HepG2 (cell line): ENCODE results near the gene TPRX1. TPM values are rescaled to one million over a fixed set of nuclear protein-coding genes. Genes with fewer than 3 reads are reported as not detected.

Experiments
- ATF1 ChIP-seq: IDR thresholded peaks from 2 replicates; pipeline ENCODE4 v1.6.1; 2016; ENCODE audit warnings: mild to moderate bottlenecking, control low read depth
- CBX1 ChIP-seq: IDR thresholded peaks from one replicate; pipeline ENCODE4 v1.6.1; 2016; ENCODE audit warnings: antibody characterized with exemption, low read depth
- FOXA3 ChIP-seq: IDR thresholded peaks from 2 replicates; pipeline ENCODE4 v1.6.1; 2016; ENCODE audit warnings: missing genetic modification reagents, missing compliant biosample characterization
- GATAD1 ChIP-seq: IDR thresholded peaks from 2 replicates; pipeline ENCODE4 v1.6.1; 2016; ENCODE audit warnings: missing genetic modification reagents, missing compliant biosample characterization
- JUN ChIP-seq: sonication (generic); formaldehyde crosslinking; IDR thresholded peaks from 2 replicates; pipeline ENCODE4 v1.4.0; 2020; ENCODE audit warnings: mild to moderate bottlenecking, missing genetic modification reagents
- KLF9 ChIP-seq: IDR thresholded peaks from 2 replicates; pipeline ENCODE4 v1.6.1; 2016; ENCODE audit warnings: low read depth
- NFE2L2 ChIP-seq: fragments of 150-350 bp; IDR thresholded peaks from 2 replicates; pipeline ENCODE4 v1.6.1; 2014; ENCODE audit warnings: low read length
- SETDB1 ChIP-seq: sonication (generic); formaldehyde crosslinking; IDR thresholded peaks from 2 replicates; pipeline ENCODE4 v1.5.1; 2020; ENCODE audit warnings: missing genetic modification reagents, mild to moderate bottlenecking, borderline replicate concordance
- TAF1 ChIP-seq: sonication (generic); formaldehyde crosslinking; IDR thresholded peaks from 2 replicates; pipeline ENCODE4 v1.4.0; 2020; ENCODE audit warnings: missing genetic modification reagents
- TGIF2 ChIP-seq: IDR thresholded peaks from 2 replicates; pipeline ENCODE4 v1.6.1; 2016; ENCODE audit warnings: control low read depth, missing compliant biosample characterization
- TRIM24 ChIP-seq: sonication (generic); formaldehyde crosslinking; IDR thresholded peaks from 2 replicates; pipeline ENCODE4 v1.8.0; 2022; ENCODE audit warnings: mild to moderate bottlenecking, missing genetic modification reagents
- ZBTB3 ChIP-seq: sonication (generic); formaldehyde crosslinking; IDR thresholded peaks from 2 replicates; pipeline ENCODE4 v1.4.0; 2020; ENCODE audit warnings: low read depth, mild to moderate bottlenecking, moderate library complexity, missing genetic modification reagents, borderline replicate concordance
- ZFP82 ChIP-seq: sonication (generic); formaldehyde crosslinking; IDR thresholded peaks from 2 replicates; pipeline ENCODE4 v1.5.1; 2020; ENCODE audit warnings: mild to moderate bottlenecking, missing genetic modification reagents, borderline replicate concordance
- ZNF12 ChIP-seq: sonication (generic); formaldehyde crosslinking; IDR thresholded peaks from 2 replicates; pipeline ENCODE4 v1.5.0; 2020; ENCODE audit warnings: missing genetic modification reagents
- ZSCAN20 ChIP-seq: sonication (generic); formaldehyde crosslinking; IDR thresholded peaks from 2 replicates; pipeline ENCODE4 v1.4.0; 2020; ENCODE audit warnings: missing genetic modification reagents, mild to moderate bottlenecking, borderline replicate concordance
- polyA plus RNA-seq, 8 experiments: library from polyadenylated mRNA; depleted of rRNA in 3 of 8; stranded (reverse) in 7 of 8; unstranded in 1 of 8; fragments of >200 nt; fragmentation: Illumina TruSeq in 4 of 8; extraction: Trizol in 4 of 8; gene quantifications; 2 replicates each; pipeline versions ENCODE4 v1.2.1 to v1.2.3, GENCODE V29; 2011 to 2016; ENCODE audit warnings: low read depth in 4 of 8, missing spikeins in 1 of 8, mixed read lengths in 1 of 8; ENCODE audit not compliant: insufficient read depth in 1 of 8
- total RNA-seq, 5 experiments: library from RNA; depleted of rRNA; stranded (reverse); fragments of >200 nt; fragmentation: Illumina TruSeq; extraction: Trizol; gene quantifications; 2 replicates each; pipeline ENCODE4 v1.2.3, GENCODE V29; 2016; ENCODE audit warnings: low read depth in 1 of 5
- TF ChIP-seq, protein P1 (sequence below): sonication (generic); formaldehyde crosslinking; IDR thresholded peaks from 2 replicates; pipeline ENCODE4 v1.5.0; 2020; ENCODE audit warnings: mild to moderate bottlenecking, missing genetic modification reagents
- TF ChIP-seq, protein P2 (sequence below): sonication (generic); formaldehyde crosslinking; IDR thresholded peaks from 2 replicates; pipeline ENCODE4 v1.5.0; 2020; ENCODE audit warnings: missing genetic modification reagents, mild to moderate bottlenecking, borderline replicate concordance
- TF ChIP-seq, protein P3 (sequence below): sonication (generic); formaldehyde crosslinking; IDR thresholded peaks from 2 replicates; pipeline ENCODE4 v1.4.0; 2020; ENCODE audit warnings: mild to moderate bottlenecking, missing genetic modification reagents
- TF ChIP-seq, protein P4 (sequence below), 2 experiments: sonication (generic) in 1 of 2; formaldehyde crosslinking in 1 of 2; IDR thresholded peaks; 2 replicates each; pipeline versions ENCODE4 v1.6.1 to v1.9.0; 2014 to 2022; ENCODE audit warnings: antibody characterized with exemption in 1 of 2, borderline replicate concordance in 1 of 2, inconsistent platforms in 1 of 2, low read depth in 1 of 2, missing genetic modification reagents in 1 of 2

TPRX1 gene
- total and polyA plus RNA-seq, 2 of the 13 experiments (the other 11 are each of a cell fraction or from before 2014, with no cell fraction given) = not detected

DNA sequence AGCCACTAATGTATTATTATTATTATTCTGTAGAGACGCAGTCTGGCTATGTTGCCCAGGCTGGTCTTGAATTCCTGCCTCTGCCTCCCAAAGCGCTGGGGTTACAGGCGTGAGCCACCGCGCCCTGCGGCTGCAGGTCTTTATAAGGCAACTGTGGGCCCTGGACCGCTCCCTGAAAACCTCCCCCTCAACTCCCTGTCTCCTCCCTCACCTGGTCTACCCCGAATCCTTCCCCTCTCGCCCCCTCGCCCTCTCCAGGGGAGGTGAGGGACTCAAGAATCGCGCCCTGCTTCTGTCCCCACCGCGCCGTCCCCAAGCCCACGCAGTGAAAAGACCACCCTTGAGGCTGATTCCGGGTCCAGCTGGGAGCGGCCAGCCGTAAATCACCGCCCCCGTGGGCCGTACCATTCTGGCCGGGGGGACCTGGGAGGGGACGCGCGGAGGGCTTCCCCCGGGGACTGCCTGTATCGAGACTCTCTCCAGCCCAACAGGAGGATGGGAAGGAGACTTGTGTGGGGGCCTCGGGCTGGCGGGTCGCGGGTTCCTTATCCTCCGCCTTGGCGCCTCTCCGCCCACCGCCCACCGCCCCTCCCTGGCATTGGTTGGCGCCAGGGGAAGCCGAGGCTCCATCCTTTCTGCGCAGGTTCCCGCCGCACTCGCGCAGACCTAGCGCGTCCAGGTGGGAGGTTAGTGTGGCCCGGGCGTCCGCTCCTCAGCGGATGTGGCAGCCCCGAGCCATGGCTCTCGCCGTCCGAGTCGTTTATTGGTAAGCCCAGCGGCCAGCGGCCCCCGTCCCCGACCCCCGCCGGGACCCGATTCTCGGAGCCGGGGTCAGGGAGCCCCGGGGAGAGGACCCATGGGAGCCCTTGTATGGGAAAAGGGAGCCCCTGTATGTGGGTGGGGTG is 26.1 kb downstream of the TPRX1 start, which contains the start of gene SELENOW (continued):
- TF ChIP-seq, protein P1, sequence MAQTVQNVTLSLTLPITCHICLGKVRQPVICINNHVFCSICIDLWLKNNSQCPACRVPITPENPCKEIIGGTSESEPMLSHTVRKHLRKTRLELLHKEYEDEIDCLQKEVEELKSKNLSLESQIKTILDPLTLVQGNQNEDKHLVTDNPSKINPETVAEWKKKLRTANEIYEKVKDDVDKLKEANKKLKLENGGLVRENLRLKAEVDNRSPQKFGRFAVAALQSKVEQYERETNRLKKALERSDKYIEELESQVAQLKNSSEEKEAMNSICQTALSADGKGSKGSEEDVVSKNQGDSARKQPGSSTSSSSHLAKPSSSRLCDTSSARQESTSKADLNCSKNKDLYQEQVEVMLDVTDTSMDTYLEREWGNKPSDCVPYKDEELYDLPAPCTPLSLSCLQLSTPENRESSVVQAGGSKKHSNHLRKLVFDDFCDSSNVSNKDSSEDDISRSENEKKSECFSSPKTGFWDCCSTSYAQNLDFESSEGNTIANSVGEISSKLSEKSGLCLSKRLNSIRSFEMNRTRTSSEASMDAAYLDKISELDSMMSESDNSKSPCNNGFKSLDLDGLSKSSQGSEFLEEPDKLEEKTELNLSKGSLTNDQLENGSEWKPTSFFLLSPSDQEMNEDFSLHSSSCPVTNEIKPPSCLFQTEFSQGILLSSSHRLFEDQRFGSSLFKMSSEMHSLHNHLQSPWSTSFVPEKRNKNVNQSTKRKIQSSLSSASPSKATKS (CRISPR knock-in tag) = 0 out of 2 replicates have a peak, but pooled peaks have one; percentile 32
- TF ChIP-seq ZFP82 (CRISPR knock-in tag) (no peak), TAF1 (CRISPR knock-in tag) (peak; percentile 93), NFE2L2 (no peak), SETDB1 (CRISPR knock-in tag) (no peak), TRIM24 (CRISPR knock-in tag) (no peak), ATF1 (CRISPR knock-in tag) (no peak), TGIF2 (no peak; the same call in none of the 2 replicates), FOXA3 (CRISPR knock-in tag) (no peak), JUN (CRISPR knock-in tag) (no peak), ZBTB3 (no peak), KLF9 (no peak), CBX1 (no peak), ZNF12 (no peak), ZSCAN20 (0 out of 2 replicates have a peak, but pooled peaks have one; percentile 37), GATAD1 (CRISPR knock-in tag) (no peak; the same call in 1 of the 2 replicates)
- TF ChIP-seq, protein P2, sequence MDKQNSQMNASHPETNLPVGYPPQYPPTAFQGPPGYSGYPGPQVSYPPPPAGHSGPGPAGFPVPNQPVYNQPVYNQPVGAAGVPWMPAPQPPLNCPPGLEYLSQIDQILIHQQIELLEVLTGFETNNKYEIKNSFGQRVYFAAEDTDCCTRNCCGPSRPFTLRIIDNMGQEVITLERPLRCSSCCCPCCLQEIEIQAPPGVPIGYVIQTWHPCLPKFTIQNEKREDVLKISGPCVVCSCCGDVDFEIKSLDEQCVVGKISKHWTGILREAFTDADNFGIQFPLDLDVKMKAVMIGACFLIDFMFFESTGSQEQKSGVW = no peak
- TF ChIP-seq, protein P3, sequence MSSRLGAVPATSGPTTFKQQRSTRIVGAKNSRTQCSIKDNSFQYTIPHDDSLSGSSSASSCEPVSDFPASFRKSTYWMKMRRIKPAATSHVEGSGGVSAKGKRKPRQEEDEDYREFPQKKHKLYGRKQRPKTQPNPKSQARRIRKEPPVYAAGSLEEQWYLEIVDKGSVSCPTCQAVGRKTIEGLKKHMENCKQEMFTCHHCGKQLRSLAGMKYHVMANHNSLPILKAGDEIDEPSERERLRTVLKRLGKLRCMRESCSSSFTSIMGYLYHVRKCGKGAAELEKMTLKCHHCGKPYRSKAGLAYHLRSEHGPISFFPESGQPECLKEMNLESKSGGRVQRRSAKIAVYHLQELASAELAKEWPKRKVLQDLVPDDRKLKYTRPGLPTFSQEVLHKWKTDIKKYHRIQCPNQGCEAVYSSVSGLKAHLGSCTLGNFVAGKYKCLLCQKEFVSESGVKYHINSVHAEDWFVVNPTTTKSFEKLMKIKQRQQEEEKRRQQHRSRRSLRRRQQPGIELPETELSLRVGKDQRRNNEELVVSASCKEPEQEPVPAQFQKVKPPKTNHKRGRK (CRISPR knock-in tag) = no peak
- TF ChIP-seq, protein P4, sequence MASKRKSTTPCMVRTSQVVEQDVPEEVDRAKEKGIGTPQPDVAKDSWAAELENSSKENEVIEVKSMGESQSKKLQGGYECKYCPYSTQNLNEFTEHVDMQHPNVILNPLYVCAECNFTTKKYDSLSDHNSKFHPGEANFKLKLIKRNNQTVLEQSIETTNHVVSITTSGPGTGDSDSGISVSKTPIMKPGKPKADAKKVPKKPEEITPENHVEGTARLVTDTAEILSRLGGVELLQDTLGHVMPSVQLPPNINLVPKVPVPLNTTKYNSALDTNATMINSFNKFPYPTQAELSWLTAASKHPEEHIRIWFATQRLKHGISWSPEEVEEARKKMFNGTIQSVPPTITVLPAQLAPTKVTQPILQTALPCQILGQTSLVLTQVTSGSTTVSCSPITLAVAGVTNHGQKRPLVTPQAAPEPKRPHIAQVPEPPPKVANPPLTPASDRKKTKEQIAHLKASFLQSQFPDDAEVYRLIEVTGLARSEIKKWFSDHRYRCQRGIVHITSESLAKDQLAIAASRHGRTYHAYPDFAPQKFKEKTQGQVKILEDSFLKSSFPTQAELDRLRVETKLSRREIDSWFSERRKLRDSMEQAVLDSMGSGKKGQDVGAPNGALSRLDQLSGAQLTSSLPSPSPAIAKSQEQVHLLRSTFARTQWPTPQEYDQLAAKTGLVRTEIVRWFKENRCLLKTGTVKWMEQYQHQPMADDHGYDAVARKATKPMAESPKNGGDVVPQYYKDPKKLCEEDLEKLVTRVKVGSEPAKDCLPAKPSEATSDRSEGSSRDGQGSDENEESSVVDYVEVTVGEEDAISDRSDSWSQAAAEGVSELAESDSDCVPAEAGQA (IDR thresholded peaks at IDR 0.05; ENCODE audit: low read depth) = no peak
- TF ChIP-seq, protein P4 (CRISPR knock-in tag; IDR thresholded peaks at IDR 0.05; ENCODE audit: borderline replicate concordance) = no peak; the same call in 1 of the 2 replicates
